Measurements from ENCODE around the gene CLSTN3. TPM values are rescaled to one million over a fixed set of nuclear protein-coding genes. Genes with fewer than 3 reads are reported as not detected.
A peak's percentile ranks its signal among the peaks of the same experiment; 100 is the strongest.

The CLSTN3 gene
- total and polyA plus RNA-seq, 2 of the 13 experiments (the other 11 are each of a cell fraction or from before 2014, with no cell fraction given): 26.2 to 94.1 TPM

DNA sequence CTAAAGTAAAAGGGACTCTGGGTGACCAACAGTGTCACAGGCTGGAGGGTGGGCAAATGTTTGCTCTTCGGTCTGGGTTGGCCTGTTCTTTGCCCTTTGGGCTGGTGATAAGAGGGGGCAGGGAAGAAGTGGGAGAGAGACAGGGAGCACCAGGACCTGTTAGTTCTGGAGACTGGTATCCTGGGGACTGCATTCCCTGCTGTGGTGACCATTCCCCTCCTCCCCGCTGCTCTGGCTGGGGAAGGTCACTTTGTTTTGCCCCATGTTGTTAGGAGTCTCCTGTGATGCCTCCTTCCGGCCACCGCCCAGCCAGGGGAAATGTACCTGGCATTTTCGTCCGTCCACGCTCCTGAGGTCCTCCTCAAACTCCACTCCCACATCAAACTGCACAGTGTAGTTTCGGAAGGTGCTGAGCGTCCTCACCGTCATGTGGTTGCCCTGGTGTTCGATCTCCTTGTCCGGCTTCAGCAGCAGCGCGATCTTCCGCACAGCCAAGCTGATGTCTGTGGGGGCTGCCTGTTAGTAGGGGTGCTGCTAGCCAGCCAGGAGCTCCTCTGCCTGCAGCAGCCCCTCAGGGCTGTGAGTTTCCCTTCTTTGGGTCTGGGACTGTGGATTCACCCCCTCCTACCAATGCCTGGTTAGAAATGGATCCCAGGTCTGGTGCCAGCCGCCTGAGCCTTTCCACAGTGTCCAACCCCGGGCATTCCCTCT, 2.1 kb upstream of the CLSTN3 start (continued):
- TF ChIP-seq SIN3A (IDR thresholded peaks at IDR 0.05; ENCODE audit: borderline replicate concordance, low read depth, low read length) (no peak), CBX1 (IDR thresholded peaks at IDR 0.05; ENCODE audit: low read depth) (peak; percentile 20), NFRKB (IDR thresholded peaks at IDR 0.05) (no peak), HIVEP1 (CRISPR knock-in tag; IDR thresholded peaks at IDR 0.05) (peak; percentile 30; the same call in 1 of the 2 replicates), SP2 (CRISPR knock-in tag; IDR thresholded peaks at IDR 0.05) (peak; percentile 28; the same call in 1 of the 2 replicates), RCOR2 (CRISPR knock-in tag; IDR thresholded peaks at IDR 0.05) (peak; percentile 71; the same call in 1 of the 2 replicates), NFKBIZ (CRISPR knock-in tag; IDR thresholded peaks at IDR 0.05) (0 out of 2 replicates have a peak, but pooled peaks have one; percentile 47), ZMYM4 (CRISPR knock-in tag; IDR thresholded peaks at IDR 0.05) (0 out of 2 replicates have a peak, but pooled peaks have one; percentile 13), ZNF850 (CRISPR knock-in tag; conservative IDR thresholded peaks at IDR 0.05) (no peak), TARDBP (CRISPR knock-in tag; IDR thresholded peaks at IDR 0.05) (0 out of 2 replicates have a peak, but pooled peaks have one; percentile 65), PHF20 (CRISPR knock-in tag; IDR thresholded peaks at IDR 0.05) (0 out of 2 replicates have a peak, but pooled peaks have one; percentile 28), XBP1 (CRISPR knock-in tag; IDR thresholded peaks at IDR 0.05) (no peak), NCOA2 (CRISPR knock-in tag; IDR thresholded peaks at IDR 0.05) (peak; percentile 69)
- TF ChIP-seq, protein P1, sequence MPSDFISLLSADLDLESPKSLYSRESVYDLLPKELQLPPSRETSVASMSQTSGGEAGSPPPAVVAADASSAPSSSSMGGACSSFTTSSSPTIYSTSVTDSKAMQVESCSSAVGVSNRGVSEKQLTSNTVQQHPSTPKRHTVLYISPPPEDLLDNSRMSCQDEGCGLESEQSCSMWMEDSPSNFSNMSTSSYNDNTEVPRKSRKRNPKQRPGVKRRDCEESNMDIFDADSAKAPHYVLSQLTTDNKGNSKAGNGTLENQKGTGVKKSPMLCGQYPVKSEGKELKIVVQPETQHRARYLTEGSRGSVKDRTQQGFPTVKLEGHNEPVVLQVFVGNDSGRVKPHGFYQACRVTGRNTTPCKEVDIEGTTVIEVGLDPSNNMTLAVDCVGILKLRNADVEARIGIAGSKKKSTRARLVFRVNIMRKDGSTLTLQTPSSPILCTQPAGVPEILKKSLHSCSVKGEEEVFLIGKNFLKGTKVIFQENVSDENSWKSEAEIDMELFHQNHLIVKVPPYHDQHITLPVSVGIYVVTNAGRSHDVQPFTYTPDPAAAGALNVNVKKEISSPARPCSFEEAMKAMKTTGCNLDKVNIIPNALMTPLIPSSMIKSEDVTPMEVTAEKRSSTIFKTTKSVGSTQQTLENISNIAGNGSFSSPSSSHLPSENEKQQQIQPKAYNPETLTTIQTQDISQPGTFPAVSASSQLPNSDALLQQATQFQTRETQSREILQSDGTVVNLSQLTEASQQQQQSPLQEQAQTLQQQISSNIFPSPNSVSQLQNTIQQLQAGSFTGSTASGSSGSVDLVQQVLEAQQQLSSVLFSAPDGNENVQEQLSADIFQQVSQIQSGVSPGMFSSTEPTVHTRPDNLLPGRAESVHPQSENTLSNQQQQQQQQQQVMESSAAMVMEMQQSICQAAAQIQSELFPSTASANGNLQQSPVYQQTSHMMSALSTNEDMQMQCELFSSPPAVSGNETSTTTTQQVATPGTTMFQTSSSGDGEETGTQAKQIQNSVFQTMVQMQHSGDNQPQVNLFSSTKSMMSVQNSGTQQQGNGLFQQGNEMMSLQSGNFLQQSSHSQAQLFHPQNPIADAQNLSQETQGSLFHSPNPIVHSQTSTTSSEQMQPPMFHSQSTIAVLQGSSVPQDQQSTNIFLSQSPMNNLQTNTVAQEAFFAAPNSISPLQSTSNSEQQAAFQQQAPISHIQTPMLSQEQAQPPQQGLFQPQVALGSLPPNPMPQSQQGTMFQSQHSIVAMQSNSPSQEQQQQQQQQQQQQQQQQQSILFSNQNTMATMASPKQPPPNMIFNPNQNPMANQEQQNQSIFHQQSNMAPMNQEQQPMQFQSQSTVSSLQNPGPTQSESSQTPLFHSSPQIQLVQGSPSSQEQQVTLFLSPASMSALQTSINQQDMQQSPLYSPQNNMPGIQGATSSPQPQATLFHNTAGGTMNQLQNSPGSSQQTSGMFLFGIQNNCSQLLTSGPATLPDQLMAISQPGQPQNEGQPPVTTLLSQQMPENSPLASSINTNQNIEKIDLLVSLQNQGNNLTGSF (CRISPR knock-in tag; IDR thresholded peaks at IDR 0.05): no peak
- TF ChIP-seq, protein P2, sequence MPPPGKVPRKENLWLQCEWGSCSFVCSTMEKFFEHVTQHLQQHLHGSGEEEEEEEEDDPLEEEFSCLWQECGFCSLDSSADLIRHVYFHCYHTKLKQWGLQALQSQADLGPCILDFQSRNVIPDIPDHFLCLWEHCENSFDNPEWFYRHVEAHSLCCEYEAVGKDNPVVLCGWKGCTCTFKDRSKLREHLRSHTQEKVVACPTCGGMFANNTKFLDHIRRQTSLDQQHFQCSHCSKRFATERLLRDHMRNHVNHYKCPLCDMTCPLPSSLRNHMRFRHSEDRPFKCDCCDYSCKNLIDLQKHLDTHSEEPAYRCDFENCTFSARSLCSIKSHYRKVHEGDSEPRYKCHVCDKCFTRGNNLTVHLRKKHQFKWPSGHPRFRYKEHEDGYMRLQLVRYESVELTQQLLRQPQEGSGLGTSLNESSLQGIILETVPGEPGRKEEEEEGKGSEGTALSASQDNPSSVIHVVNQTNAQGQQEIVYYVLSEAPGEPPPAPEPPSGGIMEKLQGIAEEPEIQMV (CRISPR knock-in tag; IDR thresholded peaks at IDR 0.05; ENCODE audit: low read depth): peak; percentile 44; the same call in 1 of the 2 replicates
- TF ChIP-seq, protein P3, sequence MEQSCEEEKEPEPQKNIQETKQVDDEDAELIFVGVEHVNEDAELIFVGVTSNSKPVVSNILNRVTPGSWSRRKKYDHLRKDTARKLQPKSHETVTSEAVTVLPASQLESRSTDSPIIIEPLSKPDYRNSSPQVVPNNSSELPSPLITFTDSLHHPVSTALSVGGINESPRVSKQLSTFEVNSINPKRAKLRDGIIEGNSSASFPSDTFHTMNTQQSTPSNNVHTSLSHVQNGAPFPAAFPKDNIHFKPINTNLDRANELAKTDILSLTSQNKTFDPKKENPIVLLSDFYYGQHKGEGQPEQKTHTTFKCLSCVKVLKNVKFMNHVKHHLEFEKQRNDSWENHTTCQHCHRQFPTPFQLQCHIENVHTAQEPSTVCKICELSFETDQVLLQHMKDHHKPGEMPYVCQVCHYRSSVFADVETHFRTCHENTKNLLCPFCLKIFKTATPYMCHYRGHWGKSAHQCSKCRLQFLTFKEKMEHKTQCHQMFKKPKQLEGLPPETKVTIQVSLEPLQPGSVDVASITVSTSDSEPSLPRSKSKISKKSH (CRISPR knock-in tag; IDR thresholded peaks at IDR 0.05; ENCODE audit: borderline replicate concordance): peak; percentile 34; the same call in 1 of the 2 replicates
- TF ChIP-seq, protein P4, sequence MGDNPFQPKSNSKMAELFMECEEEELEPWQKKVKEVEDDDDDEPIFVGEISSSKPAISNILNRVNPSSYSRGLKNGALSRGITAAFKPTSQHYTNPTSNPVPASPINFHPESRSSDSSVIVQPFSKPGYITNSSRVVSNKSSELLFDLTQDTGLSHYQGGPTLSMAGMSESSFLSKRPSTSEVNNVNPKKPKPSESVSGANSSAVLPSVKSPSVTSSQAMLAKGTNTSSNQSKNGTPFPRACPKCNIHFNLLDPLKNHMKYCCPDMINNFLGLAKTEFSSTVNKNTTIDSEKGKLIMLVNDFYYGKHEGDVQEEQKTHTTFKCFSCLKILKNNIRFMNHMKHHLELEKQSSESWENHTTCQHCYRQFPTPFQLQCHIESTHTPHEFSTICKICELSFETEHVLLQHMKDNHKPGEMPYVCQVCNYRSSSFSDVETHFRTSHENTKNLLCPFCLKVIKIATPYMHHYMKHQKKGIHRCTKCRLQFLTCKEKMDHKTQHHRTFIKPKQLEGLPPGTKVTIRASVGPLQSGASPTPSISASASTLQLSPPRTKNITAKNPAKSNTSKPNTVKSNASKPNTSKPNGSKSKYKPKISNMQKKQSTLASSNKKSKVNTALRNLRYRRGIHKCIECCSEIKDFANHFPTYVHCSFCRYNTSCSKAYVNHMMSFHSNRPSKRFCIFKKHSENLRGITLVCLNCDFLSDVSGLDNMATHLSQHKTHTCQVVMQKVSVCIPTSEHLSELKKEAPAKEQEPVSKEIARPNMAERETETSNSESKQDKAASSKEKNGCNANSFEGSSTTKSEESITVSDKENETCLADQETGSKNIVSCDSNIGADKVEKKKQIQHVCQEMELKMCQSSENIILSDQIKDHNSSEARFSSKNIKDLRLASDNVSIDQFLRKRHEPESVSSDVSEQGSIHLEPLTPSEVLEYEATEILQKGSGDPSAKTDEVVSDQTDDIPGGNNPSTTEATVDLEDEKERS (CRISPR knock-in tag; IDR thresholded peaks at IDR 0.05): peak; percentile 56; the same call in 1 of the 2 replicates

Measured in HepG2 (cell line).